C4-2B (cell line): Measurements from ENCODE around the gene PRR20G.

Experiments
- H3K27ac ChIP-seq: fragments of 450-650 bp; 2 replicates; pipeline ENCODE4 v1.5.1; 2017
- CTCF ChIP-seq: fragments of 450-650 bp; conservative IDR thresholded peaks from 2 replicates; pipeline ENCODE4 v1.5.1; 2017; ENCODE audit warnings: mild to moderate bottlenecking
- ZFX ChIP-seq: fragments of 450-650 bp; IDR thresholded peaks from 2 replicates; pipeline ENCODE4 v1.6.1; 2017

The PRR20G gene

GRCh38 chr3:127325629-127325961 lies 37.7 kb upstream of the PRR20G start:
- no peak overlapping the region for H3K27ac ChIP-seq
- TF ChIP-seq CTCF (no peak), ZFX (no peak)

- TF ChIP-seq ZFX (no peak), CTCF (no peak)
- H3K27ac ChIP-seq: no peak overlapping the region
Measured at GRCh38 chr3:127324913-127325628, 37.2 kb upstream of the PRR20G start.

DNA sequence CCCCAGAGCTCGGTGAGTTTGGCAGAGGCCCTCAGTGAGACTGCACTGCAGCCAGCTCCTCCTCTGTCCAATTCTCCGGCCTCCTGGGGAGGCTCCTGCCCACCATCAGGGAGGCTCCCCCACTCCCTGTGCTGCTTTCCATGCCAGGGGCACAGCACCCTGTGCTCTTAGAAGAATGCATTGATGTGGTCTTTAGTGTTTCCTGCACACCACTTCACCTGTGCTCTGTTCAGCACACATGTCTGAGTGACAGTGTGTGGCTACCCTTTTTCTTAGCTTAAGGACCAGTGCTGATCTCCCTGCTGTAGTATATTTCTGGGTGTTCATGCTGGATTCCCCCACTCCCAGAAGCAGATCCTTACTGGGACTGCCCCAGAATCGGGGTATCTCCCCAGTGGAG lies 36.2 kb upstream of the PRR20G start:
- TF ChIP-seq ZFX (no peak), CTCF (no peak)

GRCh38 chr3:127323581-127323980 lies 35.7 kb upstream of the PRR20G start:
- H3K27ac ChIP-seq: no peak overlapping the region
- TF ChIP-seq CTCF (no peak), ZFX (no peak)

More for the DNA sequence above, 36.2 kb upstream of the PRR20G start:
- no peak overlapping the region for H3K27ac ChIP-seq

GRCh38 chr3:127321371-127321770 lies 33.5 kb upstream of the PRR20G start:
- TF ChIP-seq CTCF: no peak
- no peak for TF ChIP-seq ZFX
- H3K27ac ChIP-seq: no peak overlapping the region

DNA sequence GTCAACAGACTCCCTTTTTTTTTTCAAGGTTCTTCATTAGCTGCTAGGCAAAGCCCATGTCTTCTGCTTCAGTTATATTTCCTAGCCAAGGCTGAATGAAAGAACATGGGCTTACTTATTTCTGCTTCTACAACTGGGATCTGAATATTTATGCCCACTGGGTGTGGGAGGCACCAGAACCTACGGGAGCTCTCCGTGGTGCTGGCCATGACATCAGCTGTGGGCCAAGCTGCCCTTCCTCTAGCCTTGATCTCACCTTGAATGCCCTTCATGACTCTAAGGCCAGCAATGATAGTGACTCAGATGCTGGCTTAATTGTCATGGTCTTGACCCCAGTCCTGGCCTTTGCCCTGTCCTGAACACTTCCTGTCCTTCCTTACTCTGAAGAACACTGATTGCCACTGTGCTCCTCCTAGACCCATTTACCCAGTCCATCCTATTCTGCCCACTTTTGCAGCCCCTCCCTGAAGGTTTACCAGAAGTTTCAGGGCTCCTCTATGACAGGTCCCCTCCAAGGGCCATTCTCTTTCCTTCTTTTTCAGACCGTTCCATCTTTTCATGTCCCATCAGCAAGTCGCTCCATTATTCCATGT lies 32.8 kb upstream of the PRR20G start:
- TF ChIP-seq CTCF (no peak), ZFX (no peak)
- no peak overlapping the region for H3K27ac ChIP-seq

DNA sequence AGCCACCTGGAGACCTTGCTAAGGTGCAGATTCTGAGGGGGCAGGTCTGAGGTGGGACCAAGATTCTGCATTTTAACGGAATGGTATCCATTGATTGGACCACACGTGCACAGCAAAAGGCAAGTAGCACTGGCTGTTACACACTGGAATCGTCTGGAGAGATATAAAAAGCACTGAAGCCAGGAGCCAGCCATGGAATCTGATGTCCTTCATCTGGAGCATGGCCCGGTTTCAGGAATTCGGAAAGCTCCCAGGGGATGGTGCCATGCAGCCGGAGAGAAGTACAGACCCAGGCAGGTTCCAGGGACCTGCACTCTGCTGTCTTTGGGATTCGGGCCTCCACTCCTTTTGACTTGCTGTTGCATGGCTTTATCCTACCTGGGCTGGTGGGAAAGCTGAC lies 28.8 kb upstream of the PRR20G start:
- H3K27ac ChIP-seq: no peak overlapping the region
- no peak for TF ChIP-seq ZFX
- no peak for TF ChIP-seq CTCF
